Neural cell (in vitro differentiated cells): Measurements from ENCODE around the gene KRTAP11-1. TPM values are rescaled to one million over a fixed set of nuclear protein-coding genes. Genes with fewer than 3 reads are reported as not detected.

ENCODE experiments used
- H2AFZ ChIP-seq: fragments of 200-600, 300-800 bp; sonication (generic), shearing (Covaris generic); 2 replicates; pipeline ENCODE4 v1.6.0; 2014; ENCODE audit warnings: low read depth, mild to moderate bottlenecking, antibody characterized with exemption, low read length, moderate library complexity
- H3F3A ChIP-seq: fragments of 200-600 bp; shearing (Covaris generic); 2 replicates; pipeline ENCODE4 v1.6.1; 2016; ENCODE audit warnings: mild to moderate bottlenecking, moderate library complexity, mixed read lengths, antibody characterized with exemption, low read length; ENCODE audit not compliant: insufficient read depth, poor library complexity, severe bottlenecking
- H3K27ac ChIP-seq: fragments of 200-600, 300-800 bp; sonication (generic), shearing (Covaris generic); 2 replicates; pipeline ENCODE4 v1.5.1; 2014; ENCODE audit warnings: mild to moderate bottlenecking, low read length, moderate library complexity
- H3K27me3 ChIP-seq: fragments of 300-800, 200-600 bp; sonication (generic), shearing (Covaris generic); 2 replicates; pipeline ENCODE4 v1.6.0; 2014; ENCODE audit warnings: mild to moderate bottlenecking, low read depth, low read length, moderate library complexity; ENCODE audit not compliant: insufficient read depth
- H3K36me3 ChIP-seq: fragments of 300-800, 200-600 bp; sonication (generic), shearing (Covaris generic); 2 replicates; pipeline ENCODE4 v1.5.1; 2014; ENCODE audit warnings: mild to moderate bottlenecking, antibody characterized with exemption, low read length, moderate library complexity; ENCODE audit not compliant: insufficient read depth
- H3K4me2 ChIP-seq: fragments of 300-800, 200-600 bp; sonication (generic), shearing (Covaris generic); 2 replicates; pipeline ENCODE4 v1.6.0; 2014; ENCODE audit warnings: mild to moderate bottlenecking, low read length
- H3K4me3 ChIP-seq: fragments of 300-800, 200-600 bp; sonication (generic), shearing (Covaris generic); 2 replicates; pipeline ENCODE4 v1.5.1; 2014; ENCODE audit warnings: mild to moderate bottlenecking, low read length, moderate library complexity
- H3K79me2 ChIP-seq: fragments of 200-600 bp; shearing (Covaris generic); replicated peaks from 2 replicates; pipeline ENCODE4 v1.6.0; 2014; ENCODE audit warnings: mild to moderate bottlenecking, low read length, moderate library complexity; ENCODE audit not compliant: insufficient read depth
- H3K9ac ChIP-seq: fragments of 300-800, 200-600 bp; sonication (generic), shearing (Covaris generic); 2 replicates; pipeline ENCODE4 v1.6.1; 2016; ENCODE audit warnings: mild to moderate bottlenecking, low read length, mixed read lengths
- H3K9me2 ChIP-seq: fragments of 200-600 bp; shearing (Covaris generic); 2 replicates; pipeline ENCODE4 v1.6.1; 2016; ENCODE audit warnings: mild to moderate bottlenecking, low read length, mixed read lengths; ENCODE audit not compliant: insufficient read depth
- H3K9me3 ChIP-seq: fragments of 200-600, 300-800 bp; sonication (generic), shearing (Covaris generic); 2 replicates; pipeline ENCODE4 v1.6.1; 2016; ENCODE audit warnings: mild to moderate bottlenecking, mixed run types, low read length, moderate library complexity, mixed read lengths
- H4K20me1 ChIP-seq: fragments of 200-600 bp; shearing (Covaris generic); 2 replicates; pipeline ENCODE4 v1.6.1; 2016; ENCODE audit warnings: mild to moderate bottlenecking, mixed run types; ENCODE audit not compliant: insufficient read depth
- EP300 ChIP-seq: fragments of 450-650 bp; conservative IDR thresholded peaks from 2 replicates; pipeline ENCODE4 v1.6.1; 2014; ENCODE audit warnings: antibody characterized with exemption, mild to moderate bottlenecking, moderate library complexity; ENCODE audit not compliant: poor library complexity, severe bottlenecking
- EZH2 ChIP-seq: fragments of 200-600, 300-800 bp; shearing (Covaris generic), sonication (generic); IDR thresholded peaks from 2 replicates; pipeline ENCODE4 v1.6.1; 2014; ENCODE audit warnings: antibody characterized with exemption, low read length, borderline replicate concordance, mild to moderate bottlenecking; ENCODE audit not compliant: insufficient read depth, poor library complexity, severe bottlenecking
- MXI1 ChIP-seq: fragments of 450-650 bp; conservative IDR thresholded peaks from 2 replicates; pipeline ENCODE4 v1.6.1; 2014; ENCODE audit warnings: antibody characterized with exemption, mild to moderate bottlenecking; ENCODE audit not compliant: poor library complexity, severe bottlenecking
- POLR2AphosphoS5 ChIP-seq: IDR thresholded peaks from 2 replicates; pipeline ENCODE4 v1.6.1; 2012
- RAD21 ChIP-seq: fragments of 450-650 bp; conservative IDR thresholded peaks from 2 replicates; pipeline ENCODE4 v1.6.1; 2014; ENCODE audit warnings: antibody characterized with exemption, mild to moderate bottlenecking, moderate library complexity
- SMC3 ChIP-seq: fragments of 450-650 bp; conservative IDR thresholded peaks from 2 replicates; pipeline ENCODE4 v1.6.1; 2014; ENCODE audit warnings: antibody characterized with exemption, mild to moderate bottlenecking, moderate library complexity; ENCODE audit not compliant: poor library complexity
- TAF1 ChIP-seq: IDR thresholded peaks from 2 replicates; pipeline ENCODE4 v1.6.1; 2012; ENCODE audit warnings: low read depth
- polyA plus RNA-seq: library from polyadenylated mRNA; depleted of rRNA; stranded (reverse); fragments of >200 nt; gene quantifications from 2 replicates; pipeline ENCODE4 v1.2.3, GENCODE V29; 2014
- TF ChIP-seq, protein P1 (sequence below): IDR thresholded peaks from 2 replicates; pipeline ENCODE4 v1.6.1; 2012; ENCODE audit warnings: borderline replicate concordance
- TF ChIP-seq, protein P2 (sequence below): fragments of 450-650 bp; IDR thresholded peaks from 2 replicates; pipeline ENCODE4 v1.5.1; 2014; ENCODE audit warnings: antibody characterized with exemption, mild to moderate bottlenecking, moderate library complexity; ENCODE audit not compliant: poor library complexity, severe bottlenecking

The KRTAP11-1 gene
- polyA plus RNA-seq, 1 donor from 2014 or later, result not detected

DNA sequence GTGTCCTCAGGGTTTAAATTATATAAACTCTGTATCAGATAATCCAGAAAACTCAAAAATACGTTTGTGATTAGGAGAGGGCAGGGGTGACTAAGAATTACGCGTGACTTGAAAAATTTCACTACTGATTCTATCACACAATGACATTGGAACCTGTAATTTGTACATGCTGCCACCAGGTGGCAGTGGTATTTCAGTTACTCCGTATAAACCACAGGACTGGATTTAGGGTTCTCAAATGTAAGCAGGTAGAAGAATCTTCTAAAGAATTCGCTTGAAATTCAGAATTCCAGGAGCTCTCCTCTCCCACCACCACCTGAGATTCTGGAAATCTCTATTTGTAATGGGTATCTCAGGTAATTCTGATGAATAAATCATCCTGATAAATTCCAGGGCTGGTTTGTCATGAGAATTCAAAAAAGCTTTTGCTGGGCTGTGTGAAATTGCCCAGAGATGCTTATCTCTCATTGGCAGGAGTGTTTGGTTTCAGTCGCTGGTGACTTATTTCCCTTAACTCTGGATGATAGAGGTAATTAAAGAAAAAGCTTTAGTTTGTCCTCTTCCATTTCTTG, 50.1 kb downstream of the KRTAP11-1 start:
- no peak overlapping the region for H2AFZ ChIP-seq
- H3K36me3 ChIP-seq, result no peaks in the 10 kb centered on the region
- no peaks in the 10 kb centered on the region for H3K27me3 ChIP-seq
- no peaks in the 10 kb centered on the region for H3F3A ChIP-seq
- no peak overlapping the region for H3K27ac ChIP-seq
- no peaks in the 10 kb centered on the region for H3K79me2 ChIP-seq
- TF ChIP-seq RAD21 (no peak), EP300 (no peak), MXI1 (no peak), EZH2 (no peak), SMC3 (no peak), TAF1 (no peak), POLR2AphosphoS5 (no peak)
- TF ChIP-seq, protein P1, sequence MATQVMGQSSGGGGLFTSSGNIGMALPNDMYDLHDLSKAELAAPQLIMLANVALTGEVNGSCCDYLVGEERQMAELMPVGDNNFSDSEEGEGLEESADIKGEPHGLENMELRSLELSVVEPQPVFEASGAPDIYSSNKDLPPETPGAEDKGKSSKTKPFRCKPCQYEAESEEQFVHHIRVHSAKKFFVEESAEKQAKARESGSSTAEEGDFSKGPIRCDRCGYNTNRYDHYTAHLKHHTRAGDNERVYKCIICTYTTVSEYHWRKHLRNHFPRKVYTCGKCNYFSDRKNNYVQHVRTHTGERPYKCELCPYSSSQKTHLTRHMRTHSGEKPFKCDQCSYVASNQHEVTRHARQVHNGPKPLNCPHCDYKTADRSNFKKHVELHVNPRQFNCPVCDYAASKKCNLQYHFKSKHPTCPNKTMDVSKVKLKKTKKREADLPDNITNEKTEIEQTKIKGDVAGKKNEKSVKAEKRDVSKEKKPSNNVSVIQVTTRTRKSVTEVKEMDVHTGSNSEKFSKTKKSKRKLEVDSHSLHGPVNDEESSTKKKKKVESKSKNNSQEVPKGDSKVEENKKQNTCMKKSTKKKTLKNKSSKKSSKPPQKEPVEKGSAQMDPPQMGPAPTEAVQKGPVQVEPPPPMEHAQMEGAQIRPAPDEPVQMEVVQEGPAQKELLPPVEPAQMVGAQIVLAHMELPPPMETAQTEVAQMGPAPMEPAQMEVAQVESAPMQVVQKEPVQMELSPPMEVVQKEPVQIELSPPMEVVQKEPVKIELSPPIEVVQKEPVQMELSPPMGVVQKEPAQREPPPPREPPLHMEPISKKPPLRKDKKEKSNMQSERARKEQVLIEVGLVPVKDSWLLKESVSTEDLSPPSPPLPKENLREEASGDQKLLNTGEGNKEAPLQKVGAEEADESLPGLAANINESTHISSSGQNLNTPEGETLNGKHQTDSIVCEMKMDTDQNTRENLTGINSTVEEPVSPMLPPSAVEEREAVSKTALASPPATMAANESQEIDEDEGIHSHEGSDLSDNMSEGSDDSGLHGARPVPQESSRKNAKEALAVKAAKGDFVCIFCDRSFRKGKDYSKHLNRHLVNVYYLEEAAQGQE, result no peak
- TF ChIP-seq, protein P2, sequence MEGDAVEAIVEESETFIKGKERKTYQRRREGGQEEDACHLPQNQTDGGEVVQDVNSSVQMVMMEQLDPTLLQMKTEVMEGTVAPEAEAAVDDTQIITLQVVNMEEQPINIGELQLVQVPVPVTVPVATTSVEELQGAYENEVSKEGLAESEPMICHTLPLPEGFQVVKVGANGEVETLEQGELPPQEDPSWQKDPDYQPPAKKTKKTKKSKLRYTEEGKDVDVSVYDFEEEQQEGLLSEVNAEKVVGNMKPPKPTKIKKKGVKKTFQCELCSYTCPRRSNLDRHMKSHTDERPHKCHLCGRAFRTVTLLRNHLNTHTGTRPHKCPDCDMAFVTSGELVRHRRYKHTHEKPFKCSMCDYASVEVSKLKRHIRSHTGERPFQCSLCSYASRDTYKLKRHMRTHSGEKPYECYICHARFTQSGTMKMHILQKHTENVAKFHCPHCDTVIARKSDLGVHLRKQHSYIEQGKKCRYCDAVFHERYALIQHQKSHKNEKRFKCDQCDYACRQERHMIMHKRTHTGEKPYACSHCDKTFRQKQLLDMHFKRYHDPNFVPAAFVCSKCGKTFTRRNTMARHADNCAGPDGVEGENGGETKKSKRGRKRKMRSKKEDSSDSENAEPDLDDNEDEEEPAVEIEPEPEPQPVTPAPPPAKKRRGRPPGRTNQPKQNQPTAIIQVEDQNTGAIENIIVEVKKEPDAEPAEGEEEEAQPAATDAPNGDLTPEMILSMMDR, result no peak
- H4K20me1 ChIP-seq, result no peaks in the 10 kb centered on the region
- H3K4me3 ChIP-seq, result no peak overlapping the region
- H3K9ac ChIP-seq, result no peak overlapping the region
- peaks cover 3% of the 10 kb centered on the region for H3K9me3 ChIP-seq
- no peaks in the 10 kb centered on the region for H3K9me2 ChIP-seq
- no peak overlapping the region for H3K4me2 ChIP-seq

Other genes starting within 250 kb of the KRTAP11-1 start
- not detected in 2 replicates for gene KRTAP20-2, start 246.4 kb downstream of the KRTAP11-1 start, polyA plus RNA-seq
- gene KRTAP20-3, start 238.7 kb downstream of the KRTAP11-1 start, polyA plus RNA-seq, result not detected in 2 replicates
- gene KRTAP21-3, start 162.8 kb downstream of the KRTAP11-1 start, polyA plus RNA-seq, result not detected in 2 replicates
- gene KRTAP21-2, start 134.3 kb downstream of the KRTAP11-1 start, polyA plus RNA-seq, result not detected in 2 replicates
- not detected in 2 replicates for gene KRTAP21-1, start 126.2 kb downstream of the KRTAP11-1 start, polyA plus RNA-seq
- not detected in 2 replicates for gene KRTAP8-1, start 68.3 kb downstream of the KRTAP11-1 start, polyA plus RNA-seq
- gene KRTAP7-1, start 51.8 kb downstream of the KRTAP11-1 start, polyA plus RNA-seq, result not detected in 2 replicates
- gene KRTAP19-8, start 156.9 kb upstream of the KRTAP11-1 start, polyA plus RNA-seq, result not detected in 2 replicates